DOHH2 (cell line): Measurements from ENCODE around the gene CDAN1.

Source experiments
- EZH2phosphoT487 ChIP-seq: fragments of 200-600 bp; sonication (generic); IDR thresholded peaks from 2 replicates; pipeline ENCODE4 v1.6.1; 2017; ENCODE audit warnings: borderline replicate concordance, mild to moderate bottlenecking, antibody characterized with exemption, low read length, moderate library complexity, mixed read lengths
- TF ChIP-seq, protein P1 (sequence below): fragments of 200-600 bp; sonication (generic); IDR thresholded peaks from one replicate; pipeline ENCODE4 v1.5.1; 2014; ENCODE audit warnings: antibody characterized with exemption, mild to moderate bottlenecking, low read depth, low read length; ENCODE audit not compliant: poor library complexity, severe bottlenecking

DNA sequence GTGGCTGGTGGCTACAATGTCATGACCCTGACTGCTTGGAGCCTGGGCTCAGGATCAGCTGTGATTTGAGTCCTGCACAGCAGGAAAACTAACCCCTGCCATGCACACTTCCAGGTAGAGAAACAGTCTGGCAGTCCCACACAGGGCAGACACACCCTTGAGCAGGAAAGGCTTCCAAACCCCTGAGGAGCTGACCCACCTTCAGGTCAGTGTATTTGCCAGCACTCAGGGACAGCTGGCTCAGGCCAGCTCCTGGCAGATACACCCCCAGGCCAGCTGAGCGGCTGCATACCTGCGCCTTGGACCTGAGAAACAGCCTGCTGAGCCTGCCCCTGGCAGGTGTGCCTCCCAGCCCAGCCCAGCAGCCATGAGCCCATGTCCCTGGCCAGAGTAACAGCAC is 22.2 kb upstream of the CDAN1 start:
- TF ChIP-seq, protein P1, sequence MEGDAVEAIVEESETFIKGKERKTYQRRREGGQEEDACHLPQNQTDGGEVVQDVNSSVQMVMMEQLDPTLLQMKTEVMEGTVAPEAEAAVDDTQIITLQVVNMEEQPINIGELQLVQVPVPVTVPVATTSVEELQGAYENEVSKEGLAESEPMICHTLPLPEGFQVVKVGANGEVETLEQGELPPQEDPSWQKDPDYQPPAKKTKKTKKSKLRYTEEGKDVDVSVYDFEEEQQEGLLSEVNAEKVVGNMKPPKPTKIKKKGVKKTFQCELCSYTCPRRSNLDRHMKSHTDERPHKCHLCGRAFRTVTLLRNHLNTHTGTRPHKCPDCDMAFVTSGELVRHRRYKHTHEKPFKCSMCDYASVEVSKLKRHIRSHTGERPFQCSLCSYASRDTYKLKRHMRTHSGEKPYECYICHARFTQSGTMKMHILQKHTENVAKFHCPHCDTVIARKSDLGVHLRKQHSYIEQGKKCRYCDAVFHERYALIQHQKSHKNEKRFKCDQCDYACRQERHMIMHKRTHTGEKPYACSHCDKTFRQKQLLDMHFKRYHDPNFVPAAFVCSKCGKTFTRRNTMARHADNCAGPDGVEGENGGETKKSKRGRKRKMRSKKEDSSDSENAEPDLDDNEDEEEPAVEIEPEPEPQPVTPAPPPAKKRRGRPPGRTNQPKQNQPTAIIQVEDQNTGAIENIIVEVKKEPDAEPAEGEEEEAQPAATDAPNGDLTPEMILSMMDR = no peak
- no peak for TF ChIP-seq EZH2phosphoT487
